GM12878 (cell line): Measurements from ENCODE around the gene NIN. TPM values are rescaled to one million over a fixed set of nuclear protein-coding genes. Genes with fewer than 3 reads are reported as not detected.

Experiments used
- ATF7 ChIP-seq: fragments of 450-650 bp; IDR thresholded peaks from 2 replicates; pipeline ENCODE4 v1.6.1; 2016; ENCODE audit warnings: low read depth, mild to moderate bottlenecking
- BCL11A ChIP-seq: IDR thresholded peaks from 2 replicates; pipeline ENCODE4 v1.6.1; 2011; ENCODE audit warnings: low read depth, low read length
- CBFB ChIP-seq: IDR thresholded peaks from 2 replicates; pipeline ENCODE4 v1.6.1; 2016; ENCODE audit warnings: antibody characterized with exemption, low read depth
- CREB1 ChIP-seq: IDR thresholded peaks from 2 replicates; pipeline ENCODE4 v1.6.1; 2012; ENCODE audit warnings: low read depth, mild to moderate bottlenecking, inconsistent platforms
- CREM ChIP-seq: IDR thresholded peaks from 2 replicates; pipeline ENCODE4 v1.6.1; 2014; ENCODE audit warnings: antibody characterized with exemption, low read depth
- EP300 ChIP-seq, 2 experiments: fragments of 150-350 bp in 1 of 2; IDR thresholded peaks; 2 replicates each; pipeline ENCODE4 v1.6.1; 2011 to 2012; ENCODE audit warnings: low read depth in 2 of 2, low read length in 2 of 2, borderline replicate concordance in 1 of 2, improper control_type of control experiment in 1 of 2, inconsistent platforms in 1 of 2; ENCODE audit not compliant: control insufficient read depth in 1 of 2
- JUNB ChIP-seq: IDR thresholded peaks from 2 replicates; pipeline ENCODE4 v1.6.1; 2016; ENCODE audit warnings: antibody characterized with exemption, mild to moderate bottlenecking
- NFYA ChIP-seq: IDR thresholded peaks from 2 replicates; pipeline ENCODE4 v1.6.1; 2011; ENCODE audit warnings: low read depth, mild to moderate bottlenecking, low read length, improper control_type of control experiment, borderline replicate concordance
- NR2C2 ChIP-seq: IDR thresholded peaks from 2 replicates; pipeline ENCODE4 v1.6.1; 2011; ENCODE audit warnings: borderline replicate concordance, low read depth; ENCODE audit not compliant: control insufficient read depth, insufficient read length
- SIN3A ChIP-seq: IDR thresholded peaks from 2 replicates; pipeline ENCODE4 v1.6.1; 2012; ENCODE audit warnings: low read depth, low read length, improper control_type of control experiment
- SP1 ChIP-seq: IDR thresholded peaks from one replicate; pipeline ENCODE4 v1.6.1; 2011; ENCODE audit warnings: low read depth, low read length
- SUPT20H ChIP-seq: IDR thresholded peaks from 2 replicates; pipeline ENCODE4 v1.6.1; 2011; ENCODE audit warnings: low read depth, mild to moderate bottlenecking, low read length, moderate library complexity, borderline replicate concordance; ENCODE audit not compliant: control insufficient read depth
- TCF12 ChIP-seq: IDR thresholded peaks from 2 replicates; pipeline ENCODE4 v1.6.1; 2011; ENCODE audit warnings: low read depth, mild to moderate bottlenecking, low read length
- TCF3 ChIP-seq: IDR thresholded peaks from 2 replicates; pipeline ENCODE4 v1.6.1; 2012; ENCODE audit warnings: low read depth, mild to moderate bottlenecking, low read length, borderline replicate concordance; ENCODE audit not compliant: insufficient read depth
- polyA plus RNA-seq, 11 experiments: library from polyadenylated mRNA; depleted of rRNA in 4 of 11; unstranded in 6 of 11; stranded (reverse) in 5 of 11; fragments of >200 nt; fragmentation: Nextera tagmentation in 4 of 11; fragmentation: Illumina TruSeq in 1 of 11; extraction: Ambion mirVana in 4 of 11; extraction: Trizol in 1 of 11; gene quantifications; 1 replicate in 1 of 11; 2 replicates in 10 of 11; pipeline versions ENCODE4 v1.2.1 to v1.2.3, GENCODE V29; 2011 to 2016; ENCODE audit warnings: inconsistent platforms in 2 of 11, missing spikeins in 2 of 11, low read depth in 1 of 11
- total RNA-seq, 4 experiments: library from RNA; depleted of rRNA in 3 of 4; stranded (reverse); fragments of >200 nt in 3 of 4; fragmentation: Illumina TruSeq in 1 of 4; extraction: Trizol in 1 of 4; gene quantifications; 2 replicates each; pipeline versions ENCODE4 v1.2.1 to v1.2.3, GENCODE V29; 2013 to 2021
- TF ChIP-seq, protein P1 (sequence below): fragments of 450-650 bp; formaldehyde crosslinking; IDR thresholded peaks from 2 replicates; pipeline ENCODE4 v1.4.0; 2022; ENCODE audit warnings: mild to moderate bottlenecking, moderate library complexity
- TF ChIP-seq, protein P2 (sequence below): fragments of 450-650 bp; IDR thresholded peaks from 2 replicates; pipeline ENCODE4 v1.6.1; 2017; ENCODE audit warnings: mild to moderate bottlenecking, low read depth, inconsistent platforms; ENCODE audit not compliant: poor library complexity, severe bottlenecking
- TF ChIP-seq, protein P3 (sequence below): fragments of 450-650 bp; IDR thresholded peaks from 2 replicates; pipeline ENCODE4 v1.6.1; 2017; ENCODE audit warnings: low read depth, mild to moderate bottlenecking, moderate library complexity
- TF ChIP-seq, protein P4 (sequence below): fragments of 450-650 bp; IDR thresholded peaks from 2 replicates; pipeline ENCODE4 v1.6.1; 2016; ENCODE audit warnings: mild to moderate bottlenecking, moderate library complexity, borderline replicate concordance

The NIN gene
- total and polyA plus RNA-seq, 10 of the 15 experiments (the other 5 are each of a cell fraction or from before 2014, with no cell fraction given), result 16.2 to 135 (median 70.3) TPM

DNA sequence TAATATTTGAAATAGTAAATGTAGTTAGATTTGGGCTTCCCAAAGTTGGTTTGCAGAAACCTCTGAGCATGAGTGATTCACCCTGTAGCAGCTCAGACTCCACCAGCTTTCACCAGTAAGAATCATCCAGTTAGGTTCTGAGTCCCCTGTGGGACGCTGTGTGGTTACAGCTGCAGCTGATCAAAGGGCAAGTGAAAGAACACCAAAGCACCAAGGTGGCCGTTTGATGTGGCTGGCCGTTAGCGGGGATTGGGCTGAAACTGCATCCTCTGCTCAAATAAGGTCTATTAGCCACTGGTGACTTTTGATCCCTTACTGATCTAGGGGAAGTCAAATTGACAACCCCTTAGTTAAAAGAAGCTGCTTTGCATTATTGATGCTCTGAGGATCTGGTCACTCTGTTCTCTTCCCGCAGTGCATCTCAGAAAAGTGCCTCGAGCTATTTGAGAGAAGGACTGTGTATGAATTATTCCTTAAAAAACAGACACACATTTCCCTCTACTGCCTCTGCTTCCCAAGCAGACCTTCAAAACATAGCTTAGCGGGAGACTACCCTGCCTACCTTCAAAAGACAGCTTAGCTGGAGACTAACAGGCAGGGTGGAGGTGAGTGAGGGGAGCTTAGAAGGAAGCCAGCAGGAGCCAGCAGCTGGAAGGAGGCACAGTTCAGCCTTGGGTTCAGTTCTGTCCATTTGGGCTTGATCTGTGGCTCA, 44.6 kb upstream of the NIN start (continued):
- TF ChIP-seq TCF3 (peak; percentile 90), EP300 (IDR thresholded peaks at IDR 0.05; ENCODE audit: borderline replicate concordance in 1 of 2, control insufficient read depth in 1 of 2, low read depth in 2 of 2, low read length in 2 of 2) (peak; percentile 44 to 78; a peak in 2 of 4 replicates), NR2C2 (no peak), CBFB (peak; percentile 98), SUPT20H (no peak), JUNB (peak; percentile 93), NFYA (no peak), BCL11A (peak; percentile 93), SP1 (no peak), CREM (no peak), TCF12 (peak; percentile 98), CREB1 (no peak), ATF7 (no peak; the same call in 1 of the 2 replicates), SIN3A (no peak)
- TF ChIP-seq, protein P1, sequence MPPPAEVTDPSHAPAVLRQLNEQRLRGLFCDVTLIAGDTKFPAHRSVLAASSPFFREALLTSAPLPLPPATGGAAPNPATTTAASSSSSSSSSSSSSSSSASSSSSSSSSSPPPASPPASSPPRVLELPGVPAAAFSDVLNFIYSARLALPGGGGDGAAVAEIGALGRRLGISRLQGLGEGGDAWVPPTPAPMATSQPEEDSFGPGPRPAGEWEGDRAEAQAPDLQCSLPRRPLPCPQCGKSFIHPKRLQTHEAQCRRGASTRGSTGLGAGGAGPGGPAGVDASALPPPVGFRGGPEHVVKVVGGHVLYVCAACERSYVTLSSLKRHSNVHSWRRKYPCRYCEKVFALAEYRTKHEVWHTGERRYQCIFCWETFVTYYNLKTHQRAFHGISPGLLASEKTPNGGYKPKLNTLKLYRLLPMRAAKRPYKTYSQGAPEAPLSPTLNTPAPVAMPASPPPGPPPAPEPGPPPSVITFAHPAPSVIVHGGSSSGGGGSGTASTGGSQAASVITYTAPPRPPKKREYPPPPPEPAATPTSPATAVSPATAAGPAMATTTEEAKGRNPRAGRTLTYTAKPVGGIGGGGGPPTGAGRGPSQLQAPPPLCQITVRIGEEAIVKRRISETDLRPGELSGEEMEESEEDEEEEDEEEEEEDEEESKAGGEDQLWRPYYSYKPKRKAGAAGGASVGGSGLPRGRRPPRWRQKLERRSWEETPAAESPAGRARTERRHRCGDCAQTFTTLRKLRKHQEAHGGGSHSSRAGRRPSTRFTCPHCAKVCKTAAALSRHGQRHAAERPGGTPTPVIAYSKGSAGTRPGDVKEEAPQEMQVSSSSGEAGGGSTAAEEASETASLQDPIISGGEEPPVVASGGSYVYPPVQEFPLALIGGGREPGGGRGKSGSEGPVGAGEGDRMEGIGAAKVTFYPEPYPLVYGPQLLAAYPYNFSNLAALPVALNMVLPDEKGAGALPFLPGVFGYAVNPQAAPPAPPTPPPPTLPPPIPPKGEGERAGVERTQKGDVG, result no peak
- TF ChIP-seq, protein P2, sequence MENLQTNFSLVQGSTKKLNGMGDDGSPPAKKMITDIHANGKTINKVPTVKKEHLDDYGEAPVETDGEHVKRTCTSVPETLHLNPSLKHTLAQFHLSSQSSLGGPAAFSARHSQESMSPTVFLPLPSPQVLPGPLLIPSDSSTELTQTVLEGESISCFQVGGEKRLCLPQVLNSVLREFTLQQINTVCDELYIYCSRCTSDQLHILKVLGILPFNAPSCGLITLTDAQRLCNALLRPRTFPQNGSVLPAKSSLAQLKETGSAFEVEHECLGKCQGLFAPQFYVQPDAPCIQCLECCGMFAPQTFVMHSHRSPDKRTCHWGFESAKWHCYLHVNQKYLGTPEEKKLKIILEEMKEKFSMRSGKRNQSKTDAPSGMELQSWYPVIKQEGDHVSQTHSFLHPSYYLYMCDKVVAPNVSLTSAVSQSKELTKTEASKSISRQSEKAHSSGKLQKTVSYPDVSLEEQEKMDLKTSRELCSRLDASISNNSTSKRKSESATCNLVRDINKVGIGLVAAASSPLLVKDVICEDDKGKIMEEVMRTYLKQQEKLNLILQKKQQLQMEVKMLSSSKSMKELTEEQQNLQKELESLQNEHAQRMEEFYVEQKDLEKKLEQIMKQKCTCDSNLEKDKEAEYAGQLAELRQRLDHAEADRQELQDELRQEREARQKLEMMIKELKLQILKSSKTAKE, result peak; percentile 49
- TF ChIP-seq, protein P3, sequence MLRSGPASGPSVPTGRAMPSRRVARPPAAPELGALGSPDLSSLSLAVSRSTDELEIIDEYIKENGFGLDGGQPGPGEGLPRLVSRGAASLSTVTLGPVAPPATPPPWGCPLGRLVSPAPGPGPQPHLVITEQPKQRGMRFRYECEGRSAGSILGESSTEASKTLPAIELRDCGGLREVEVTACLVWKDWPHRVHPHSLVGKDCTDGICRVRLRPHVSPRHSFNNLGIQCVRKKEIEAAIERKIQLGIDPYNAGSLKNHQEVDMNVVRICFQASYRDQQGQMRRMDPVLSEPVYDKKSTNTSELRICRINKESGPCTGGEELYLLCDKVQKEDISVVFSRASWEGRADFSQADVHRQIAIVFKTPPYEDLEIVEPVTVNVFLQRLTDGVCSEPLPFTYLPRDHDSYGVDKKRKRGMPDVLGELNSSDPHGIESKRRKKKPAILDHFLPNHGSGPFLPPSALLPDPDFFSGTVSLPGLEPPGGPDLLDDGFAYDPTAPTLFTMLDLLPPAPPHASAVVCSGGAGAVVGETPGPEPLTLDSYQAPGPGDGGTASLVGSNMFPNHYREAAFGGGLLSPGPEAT, result no peak
- TF ChIP-seq, protein P4, sequence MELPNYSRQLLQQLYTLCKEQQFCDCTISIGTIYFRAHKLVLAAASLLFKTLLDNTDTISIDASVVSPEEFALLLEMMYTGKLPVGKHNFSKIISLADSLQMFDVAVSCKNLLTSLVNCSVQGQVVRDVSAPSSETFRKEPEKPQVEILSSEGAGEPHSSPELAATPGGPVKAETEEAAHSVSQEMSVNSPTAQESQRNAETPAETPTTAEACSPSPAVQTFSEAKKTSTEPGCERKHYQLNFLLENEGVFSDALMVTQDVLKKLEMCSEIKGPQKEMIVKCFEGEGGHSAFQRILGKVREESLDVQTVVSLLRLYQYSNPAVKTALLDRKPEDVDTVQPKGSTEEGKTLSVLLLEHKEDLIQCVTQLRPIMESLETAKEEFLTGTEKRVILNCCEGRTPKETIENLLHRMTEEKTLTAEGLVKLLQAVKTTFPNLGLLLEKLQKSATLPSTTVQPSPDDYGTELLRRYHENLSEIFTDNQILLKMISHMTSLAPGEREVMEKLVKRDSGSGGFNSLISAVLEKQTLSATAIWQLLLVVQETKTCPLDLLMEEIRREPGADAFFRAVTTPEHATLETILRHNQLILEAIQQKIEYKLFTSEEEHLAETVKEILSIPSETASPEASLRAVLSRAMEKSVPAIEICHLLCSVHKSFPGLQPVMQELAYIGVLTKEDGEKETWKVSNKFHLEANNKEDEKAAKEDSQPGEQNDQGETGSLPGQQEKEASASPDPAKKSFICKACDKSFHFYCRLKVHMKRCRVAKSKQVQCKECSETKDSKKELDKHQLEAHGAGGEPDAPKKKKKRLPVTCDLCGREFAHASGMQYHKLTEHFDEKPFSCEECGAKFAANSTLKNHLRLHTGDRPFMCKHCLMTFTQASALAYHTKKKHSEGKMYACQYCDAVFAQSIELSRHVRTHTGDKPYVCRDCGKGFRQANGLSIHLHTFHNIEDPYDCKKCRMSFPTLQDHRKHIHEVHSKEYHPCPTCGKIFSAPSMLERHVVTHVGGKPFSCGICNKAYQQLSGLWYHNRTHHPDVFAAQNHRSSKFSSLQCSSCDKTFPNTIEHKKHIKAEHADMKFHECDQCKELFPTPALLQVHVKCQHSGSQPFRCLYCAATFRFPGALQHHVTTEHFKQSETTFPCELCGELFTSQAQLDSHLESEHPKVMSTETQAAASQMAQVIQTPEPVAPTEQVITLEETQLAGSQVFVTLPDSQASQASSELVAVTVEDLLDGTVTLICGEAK, result no peak
